H9 (cell line): ENCODE results near the gene CTNNAL1. TPM values are rescaled to one million over a fixed set of nuclear protein-coding genes. Genes with fewer than 3 reads are reported as not detected.

Experiments
- DNase-seq: peaks from one replicate; pipeline ENCODE4 v3.0.0-alpha.2; 2017
- H2AFZ ChIP-seq: one replicate; pipeline ENCODE4 v1.6.1; 2013; ENCODE audit warnings: mild to moderate bottlenecking, low read length, control low read depth, moderate library complexity
- H2AK5ac ChIP-seq: 2 replicates; pipeline ENCODE4 v1.6.1; 2013; ENCODE audit warnings: low read length, control low read depth, mixed read lengths; ENCODE audit not compliant: insufficient read length
- H2BK120ac ChIP-seq: one replicate; pipeline ENCODE4 v1.6.1; 2013; ENCODE audit warnings: low read depth, mild to moderate bottlenecking, low read length, control low read depth, inconsistent platforms; ENCODE audit not compliant: poor library complexity, severe bottlenecking
- H2BK12ac ChIP-seq: 2 replicates; pipeline ENCODE4 v1.6.1; 2013; ENCODE audit warnings: low read length, control low read depth, mixed read lengths, low read depth; ENCODE audit not compliant: insufficient read length
- H2BK15ac ChIP-seq: 2 replicates; pipeline ENCODE4 v1.6.1; 2013; ENCODE audit warnings: low read depth, low read length, control low read depth
- H2BK20ac ChIP-seq: one replicate; pipeline ENCODE4 v1.6.1; 2013; ENCODE audit warnings: low read depth, mild to moderate bottlenecking, low read length, control low read depth, inconsistent platforms; ENCODE audit not compliant: poor library complexity, severe bottlenecking
- H2BK5ac ChIP-seq: 2 replicates; pipeline ENCODE4 v1.6.1; 2013; ENCODE audit warnings: low read length, control low read depth, mixed read lengths; ENCODE audit not compliant: insufficient read length
- H3K14ac ChIP-seq: 2 replicates; pipeline ENCODE4 v1.6.1; 2013; ENCODE audit warnings: low read length, control low read depth; ENCODE audit not compliant: insufficient read depth
- H3K18ac ChIP-seq: 2 replicates; pipeline ENCODE4 v1.6.1; 2013; ENCODE audit warnings: low read depth, mild to moderate bottlenecking, mixed read lengths, low read length, control low read depth; ENCODE audit not compliant: insufficient read length
- H3K23ac ChIP-seq: 2 replicates; pipeline ENCODE4 v1.6.1; 2013; ENCODE audit warnings: low read length, control low read depth, mixed read lengths, low read depth; ENCODE audit not compliant: insufficient read length
- H3K23me2 ChIP-seq: 2 replicates; pipeline ENCODE4 v1.6.1; 2013; ENCODE audit warnings: low read depth, mild to moderate bottlenecking, mixed read lengths, low read length, control low read depth; ENCODE audit not compliant: insufficient read length, poor library complexity, severe bottlenecking
- H3K27ac ChIP-seq: 2 replicates; pipeline ENCODE4 v1.5.1; 2013; ENCODE audit warnings: low read length, control low read depth, mixed read lengths, low read depth; ENCODE audit not compliant: insufficient read length
- H3K27me3 ChIP-seq: 2 replicates; pipeline ENCODE4 v1.6.1; 2013; ENCODE audit warnings: low read length, control low read depth, inconsistent platforms; ENCODE audit not compliant: insufficient read depth
- H3K4ac ChIP-seq: 2 replicates; pipeline ENCODE4 v1.6.1; 2013; ENCODE audit warnings: low read depth, mild to moderate bottlenecking, control low read depth, inconsistent platforms, low read length, moderate library complexity
- H3K4me1 ChIP-seq: 2 replicates; pipeline ENCODE4 v1.6.1; 2013; ENCODE audit warnings: low read length, control low read depth, inconsistent platforms; ENCODE audit not compliant: insufficient read depth
- H3K4me2 ChIP-seq: 2 replicates; pipeline ENCODE4 v1.6.1; 2013; ENCODE audit warnings: low read length, control low read depth, mixed read lengths; ENCODE audit not compliant: insufficient read length, insufficient read depth
- H3K56ac ChIP-seq: 2 replicates; pipeline ENCODE4 v1.6.1; 2013; ENCODE audit warnings: low read depth, mild to moderate bottlenecking, mixed read lengths, low read length, control low read depth; ENCODE audit not compliant: insufficient read length
- H3K79me1 ChIP-seq: 2 replicates; pipeline ENCODE4 v1.6.1; 2013; ENCODE audit warnings: low read depth, mild to moderate bottlenecking, moderate library complexity, low read length, control low read depth, inconsistent platforms; ENCODE audit not compliant: insufficient read depth, poor library complexity, severe bottlenecking
- H3K79me2 ChIP-seq: 2 replicates; pipeline ENCODE4 v1.6.1; 2013; ENCODE audit warnings: low read length, control low read depth, inconsistent platforms; ENCODE audit not compliant: insufficient read depth
- H3K9ac ChIP-seq: 2 replicates; pipeline ENCODE4 v1.6.1; 2013; ENCODE audit warnings: low read length, control low read depth, mixed read lengths; ENCODE audit not compliant: insufficient read length; ENCODE audit errors: extremely low read depth
- H3K9me3 ChIP-seq: one replicate; pipeline ENCODE4 v1.6.1; 2013; ENCODE audit warnings: low read depth, low read length, inconsistent platforms; ENCODE audit not compliant: control insufficient read depth
- H3T11ph ChIP-seq: one replicate; pipeline ENCODE4 v1.6.1; 2013; ENCODE audit warnings: mild to moderate bottlenecking, low read length, control low read depth, inconsistent platforms
- H4K20me1 ChIP-seq: one replicate; pipeline ENCODE4 v1.6.1; 2013; ENCODE audit not compliant: control insufficient read depth, insufficient read length, insufficient read depth
- H4K5ac ChIP-seq: 2 replicates; pipeline ENCODE4 v1.6.1; 2013; ENCODE audit warnings: low read depth, mild to moderate bottlenecking, mixed read lengths, low read length, control low read depth; ENCODE audit not compliant: insufficient read length
- H4K8ac ChIP-seq: replicated peaks from 2 replicates; pipeline ENCODE4 v1.6.1; 2013; ENCODE audit warnings: low read length, control low read depth, mixed read lengths, low read depth; ENCODE audit not compliant: insufficient read length
- H4K91ac ChIP-seq: 2 replicates; pipeline ENCODE4 v1.6.1; 2013; ENCODE audit warnings: low read depth, mild to moderate bottlenecking, moderate library complexity, mixed read lengths, low read length, control low read depth; ENCODE audit not compliant: insufficient read length
- H3K27ac Mint-ChIP-seq, 3 experiments: 2 replicates in 2 of 3; 3 replicates in 1 of 3; pipeline ENCODE4 v1.8.0; 2020 to 2021; ENCODE audit warnings: mixed read lengths in 3 of 3, mild to moderate bottlenecking in 1 of 3, moderate library complexity in 1 of 3
- H3K27me3 Mint-ChIP-seq: 2 replicates; pipeline ENCODE4 v1.8.0; 2021; ENCODE audit warnings: low read depth, mild to moderate bottlenecking, moderate library complexity, mixed read lengths
- H3K36me3 Mint-ChIP-seq, 3 experiments: 2 replicates in 2 of 3; 3 replicates in 1 of 3; pipeline ENCODE4 v1.8.0; 2020 to 2021; ENCODE audit warnings: low read depth in 3 of 3, mixed read lengths in 3 of 3; ENCODE audit not compliant: insufficient read depth in 1 of 3
- H3K4me1 Mint-ChIP-seq, 2 experiments: 2 replicates each; pipeline ENCODE4 v1.8.0; 2020; ENCODE audit warnings: mixed read lengths in 2 of 2
- H3K4me3 Mint-ChIP-seq, 2 experiments: 2 replicates in 1 of 2; 3 replicates in 1 of 2; pipeline ENCODE4 v1.8.0; 2020 to 2021; ENCODE audit warnings: mild to moderate bottlenecking in 2 of 2, mixed read lengths in 2 of 2, moderate library complexity in 1 of 2
- H3K9me3 Mint-ChIP-seq, 2 experiments: 2 replicates in 1 of 2; 3 replicates in 1 of 2; pipeline ENCODE4 v1.8.0; 2020; ENCODE audit warnings: mild to moderate bottlenecking in 2 of 2, mixed read lengths in 2 of 2, moderate library complexity in 1 of 2
- CTCF ChIP-seq: fragments of 200-600 bp; sonication (generic); conservative IDR thresholded peaks from 3 replicates; pipeline ENCODE4 v1.8.0; 2021; ENCODE audit warnings: antibody characterized with exemption, mild to moderate bottlenecking
- WGBS: extraction: QIAGEN DNeasy Blood & Tissue Kit; methylation state at CpG from one replicate; pipeline ENCODE4 v1.1.7; 2013; ENCODE audit warnings: missing lambda C conversion rate, low lambda C conversion rate, mixed read lengths; ENCODE audit not compliant: insufficient read length; ENCODE audit errors: extremely low coverage; 5-methylcytosine and 5-hydroxymethylcytosine counted together
- total RNA-seq: library from RNA; stranded (reverse); gene quantifications from 2 replicates; pipeline ENCODE4 v1.2.1, GENCODE V29; 2021

CTNNAL1 gene
- total RNA-seq, 1 experiment from 2014 or later: 52.9 TPM

DNA sequence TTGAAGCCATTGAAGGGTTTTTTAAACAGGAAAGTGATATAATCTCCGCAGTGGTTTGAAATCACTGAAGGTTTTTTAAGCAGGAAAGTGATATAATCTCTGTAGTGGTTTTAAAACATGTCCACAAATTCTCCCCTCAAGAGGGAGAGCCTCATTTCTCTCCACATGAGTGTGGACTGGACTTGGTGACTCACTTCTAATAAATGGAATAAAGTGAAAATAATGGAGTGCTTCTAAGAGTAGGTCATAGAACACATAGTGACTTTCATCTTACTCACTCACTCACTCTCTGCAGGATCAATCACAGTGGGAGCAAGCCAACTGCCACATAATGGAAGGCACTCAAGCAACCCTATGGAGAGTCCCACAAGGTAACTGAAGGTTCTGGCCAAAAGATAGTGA, 12.0 kb downstream of the CTNNAL1 start:
- Histone ChIP-seq H3T11ph (no peak overlapping the region), H4K91ac (no peak overlapping the region), H2BK15ac (no peak overlapping the region), H3K18ac (no peak overlapping the region), H3K9me3 (no peaks in the 10 kb centered on the region), H4K8ac (no peak overlapping the region), H3K79me2 (no peaks in the 10 kb centered on the region), H3K23me2 (no peaks in the 10 kb centered on the region), H3K4me1 (no peaks in the 10 kb centered on the region), H3K27ac (no peak overlapping the region), H2AK5ac (no peak overlapping the region), H3K4me2 (no peak overlapping the region), H4K20me1 (no peaks in the 10 kb centered on the region), H3K27me3 (no peaks in the 10 kb centered on the region), H2AFZ (no peak overlapping the region), H2BK20ac (no peak overlapping the region), H3K4ac (no peak overlapping the region), H3K56ac (no peak overlapping the region), H2BK12ac (no peak overlapping the region), H3K14ac (no peak overlapping the region), H2BK5ac (no peak overlapping the region), H3K79me1 (peaks cover 5% of the 10 kb centered on the region), H4K5ac (no peak overlapping the region), H3K23ac (no peak overlapping the region), H2BK120ac (no peak overlapping the region), H3K9ac (no peak overlapping the region)
- peaks cover 2% of the 10 kb centered on the region in 2 experiments for H3K4me1 Mint-ChIP-seq
- no peak for DNase-seq
- peaks cover 18 to 20% of the 10 kb centered on the region in 2 experiments for H3K9me3 Mint-ChIP-seq
- H3K27ac Mint-ChIP-seq: no peak overlapping the region
- no peak for TF ChIP-seq CTCF
- no peaks in the 10 kb centered on the region for H3K27me3 Mint-ChIP-seq
- WGBS: no CpG with 5 or more reads among the region's 1 CpG
- peaks cover 21 to 28% (median 26%) of the 10 kb centered on the region in 3 experiments for H3K36me3 Mint-ChIP-seq
- no peak overlapping the region for H3K4me3 Mint-ChIP-seq
